HepG2 (cell line): ENCODE measurements around the gene ALPK1. TPM values are rescaled to one million over a fixed set of nuclear protein-coding genes. Genes with fewer than 3 reads are reported as not detected.

Experiments
- ATAC-seq: fragments of 200-7000 bp; cut with Tn5 transposase; 3 replicates; pipeline ENCODE4 v1.9.1; 2020; ENCODE audit warnings: mild to moderate bottlenecking, moderate library complexity
- BruUV-seq: library from RNA; stranded (reverse); fragments of 400-500 nt; replicated peaks from 2 replicates; lab custom pipeline; 2021; lab: Mats Ljungman, UMichigan
- CTCF ChIA-PET: fragments of 300-600 bp; formaldehyde crosslinking; extraction: SDS; loops from one replicate; lab custom pipeline; 2021; ENCODE audit warnings: low total read pairs, inconsistent platforms, low intra/inter-chr PET ratio; lab: Yijun Ruan, JAX
- POLR2A ChIA-PET: fragments of 350-600 bp; sonication (Branson Sonifier 250); formaldehyde crosslinking; loops from one replicate; lab custom pipeline; 2020; ENCODE audit warnings: antibody characterized with exemption, inconsistent platforms; lab: Yijun Ruan, JAX
- DNase-seq: peaks from one replicate; pipeline ENCODE4 v3.0.0-alpha.2; 2015; ENCODE audit warnings: low spot score
- FAIRE-seq: peaks from 3 replicates; lab custom pipeline; 2011; peaks lifted over from hg19 to GRCh38; lab: Jason Lieb, UNC
- H2AFZ ChIP-seq: one replicate; pipeline ENCODE4 v1.6.1; 2011; ENCODE audit warnings: low read length, inconsistent platforms
- H3K27ac ChIP-seq: fragments of 300-600 bp; 3 replicates; pipeline ENCODE4 v1.8.0; 2011; ENCODE audit warnings: mixed run types, mild to moderate bottlenecking, mixed read lengths, low read length, inconsistent platforms; ENCODE audit not compliant: insufficient read depth; ENCODE audit errors: extremely low read length
- H3K27me3 ChIP-seq, 2 experiments: fragments of 200-600 bp in 1 of 2; 2 replicates in 1 of 2; 3 replicates in 1 of 2; pipeline versions ENCODE4 v1.6.0 to v1.8.0; 2011; ENCODE audit warnings: low read length in 2 of 2, mild to moderate bottlenecking in 2 of 2, moderate library complexity in 2 of 2, inconsistent platforms in 1 of 2; ENCODE audit not compliant: insufficient read depth in 2 of 2, control insufficient read depth in 1 of 2
- H3K36me3 ChIP-seq, 2 experiments: fragments of 200-600 bp in 1 of 2; replicated peaks in 1 of 2; 2 replicates in 1 of 2; 3 replicates in 1 of 2; pipeline versions ENCODE4 v1.5.1 to v1.8.0; 2011; ENCODE audit warnings: low read length in 2 of 2, inconsistent platforms in 1 of 2; ENCODE audit not compliant: insufficient read depth in 2 of 2, control insufficient read depth in 1 of 2
- H3K4me1 ChIP-seq: 2 replicates; pipeline ENCODE4 v1.5.1; 2012; ENCODE audit warnings: low read length, inconsistent platforms; ENCODE audit not compliant: insufficient read depth
- H3K4me2 ChIP-seq: 2 replicates; pipeline ENCODE4 v1.6.0; 2011; ENCODE audit warnings: low read depth, low read length, inconsistent platforms
- H3K4me3 ChIP-seq, 3 experiments: fragments of 200-600 bp in 1 of 3; sonication (generic), shearing (Covaris generic) in 1 of 3; replicated peaks in 1 of 3; 2 replicates each; pipeline ENCODE4 v1.5.1; 2011 to 2016; ENCODE audit warnings: low read length in 3 of 3, inconsistent platforms in 2 of 3, low read depth in 2 of 3, mild to moderate bottlenecking in 2 of 3, control low read depth in 1 of 3, mixed read lengths in 1 of 3; ENCODE audit not compliant: insufficient read depth in 1 of 3
- H3K79me2 ChIP-seq: one replicate; pipeline ENCODE4 v1.6.1; 2011; ENCODE audit warnings: low read length, inconsistent platforms; ENCODE audit not compliant: insufficient read depth
- H3K9ac ChIP-seq: 2 replicates; pipeline ENCODE4 v1.6.0; 2011; ENCODE audit warnings: mild to moderate bottlenecking, low read depth, low read length, inconsistent platforms; ENCODE audit not compliant: insufficient read depth
- H3K9me3 ChIP-seq: 2 replicates; pipeline ENCODE4 v1.5.1; 2012; ENCODE audit warnings: mild to moderate bottlenecking, low read length
- H4K20me1 ChIP-seq: 2 replicates; pipeline ENCODE4 v1.6.0; 2011; ENCODE audit warnings: inconsistent platforms, mild to moderate bottlenecking, low read length, moderate library complexity; ENCODE audit not compliant: insufficient read depth
- CREB1 ChIP-seq, 2 experiments: fragments of 450-650 bp in 1 of 2; IDR thresholded peaks; 2 replicates each; pipeline ENCODE4 v1.6.1; 2016 to 2017; ENCODE audit warnings: control low read depth in 1 of 2, mild to moderate bottlenecking in 1 of 2, missing compliant biosample characterization in 1 of 2, missing genetic modification characterization in 1 of 2
- GABPB1 ChIP-seq: IDR thresholded peaks from 2 replicates; pipeline ENCODE4 v1.6.1; 2016; ENCODE audit warnings: mild to moderate bottlenecking, missing genetic modification reagents, moderate library complexity, missing compliant biosample characterization
- GPN1 ChIP-seq: sonication (generic); formaldehyde crosslinking; IDR thresholded peaks from 2 replicates; pipeline ENCODE4 v1.5.1; 2020; ENCODE audit warnings: missing genetic modification reagents, borderline replicate concordance
- HMG20A ChIP-seq: IDR thresholded peaks from 2 replicates; pipeline ENCODE4 v1.6.1; 2016; ENCODE audit warnings: borderline replicate concordance
- PRDM15 ChIP-seq: sonication (generic); formaldehyde crosslinking; IDR thresholded peaks from 2 replicates; pipeline ENCODE4 v1.4.0; 2020; ENCODE audit warnings: missing genetic modification reagents
- SALL1 ChIP-seq: sonication (generic); formaldehyde crosslinking; IDR thresholded peaks from 2 replicates; pipeline ENCODE4 v1.8.0; 2022; ENCODE audit warnings: mild to moderate bottlenecking, missing genetic modification reagents
- SOX6 ChIP-seq, 2 experiments: fragments of 450-650 bp in 1 of 2; sonication (generic) in 1 of 2; formaldehyde crosslinking in 1 of 2; IDR thresholded peaks; 2 replicates each; pipeline versions ENCODE4 v1.4.0 to v1.6.1; 2017 to 2020; ENCODE audit warnings: antibody characterized with exemption in 1 of 2, mild to moderate bottlenecking in 1 of 2, missing genetic modification reagents in 1 of 2
- STAT5B ChIP-seq: sonication (generic); formaldehyde crosslinking; IDR thresholded peaks from 2 replicates; pipeline ENCODE4 v1.4.0; 2020; ENCODE audit warnings: missing genetic modification reagents
- ZBTB20 ChIP-seq: sonication (generic); formaldehyde crosslinking; IDR thresholded peaks from 2 replicates; pipeline ENCODE4 v1.8.1; 2023; ENCODE audit warnings: missing genetic modification reagents, low read depth, mild to moderate bottlenecking, borderline replicate concordance
- ZBTB43 ChIP-seq: sonication (generic); formaldehyde crosslinking; conservative IDR thresholded peaks from 2 replicates; pipeline ENCODE4 v1.4.0; 2020; ENCODE audit warnings: missing genetic modification reagents
- WGBS: methylation state at CpG from one replicate; pipeline ENCODE4 v1.1.6; 2017; ENCODE audit warnings: low lambda C conversion rate; 5-methylcytosine and 5-hydroxymethylcytosine counted together
- in situ Hi-C: cut with HindIII; loops from 2 replicates; pipeline ENCODE4 v1.10.0; 2017; ENCODE audit warnings: low pct_unique_long_range_greater_than_20kb; ENCODE audit not compliant: extremely low pct_ligation_motif_present
- intact Hi-C: fragments of 100-400 bp; cut with micrococcal nuclease; formaldehyde crosslinking; loops from one replicate; pipeline ENCODE4 v1.10.0; 2022; ENCODE audit not compliant: unreplicated experiment
- polyA plus RNA-seq, 8 experiments: library from polyadenylated mRNA; depleted of rRNA in 3 of 8; stranded (reverse) in 7 of 8; unstranded in 1 of 8; fragments of >200 nt; fragmentation: Illumina TruSeq in 4 of 8; extraction: Trizol in 4 of 8; gene quantifications; 2 replicates each; pipeline versions ENCODE4 v1.2.1 to v1.2.3, GENCODE V29; 2011 to 2016; ENCODE audit warnings: low read depth in 4 of 8, missing spikeins in 1 of 8, mixed read lengths in 1 of 8; ENCODE audit not compliant: insufficient read depth in 1 of 8
- total RNA-seq, 5 experiments: library from RNA; depleted of rRNA; stranded (reverse); fragments of >200 nt; fragmentation: Illumina TruSeq; extraction: Trizol; gene quantifications; 2 replicates each; pipeline ENCODE4 v1.2.3, GENCODE V29; 2016; ENCODE audit warnings: low read depth in 1 of 5

Gene ALPK1
- total and polyA plus RNA-seq, 2 of the 13 experiments (the other 11 are each of a cell fraction or from before 2014, with no cell fraction given) = 0.61 to 1.3 TPM

GRCh38 chr4:112277705-112278448, 19.3 kb upstream of the ALPK1 start:
- intact Hi-C loops = no loop called here
- BruUV-seq = no TSS peak
- POLR2A ChIA-PET = no interaction called here

GRCh38 chr4:112279025-112279881, 17.9 kb upstream of the ALPK1 start:
- Histone ChIP-seq H2AFZ (no peak overlapping the region), H3K79me2 (no peaks in the 10 kb centered on the region), H3K9me3 (no peaks in the 10 kb centered on the region), H3K4me2 (peak overlapping the region; percentile 7), H3K4me3 (no peak overlapping the region), H3K27me3 (no peaks in the 10 kb centered on the region), H3K36me3 (peaks cover 0 to 3% of the 10 kb centered on the region in 2 experiments; a peak in 1 of 5 replicates), H3K9ac (no peak overlapping the region), H3K27ac (no peak overlapping the region), H3K4me1 (peaks cover 43% of the 10 kb centered on the region), H4K20me1 (no peaks in the 10 kb centered on the region)
- in situ Hi-C loops (no loop called here), intact Hi-C loops (no loop called here)
- DNase-seq (peak; percentile 62), FAIRE-seq (no peak), ATAC-seq (no peak; the same call in 2 of the 3 replicates)
- ChIA-PET POLR2A (interaction anchor here (0.8 kb wide), 1 partner anchor 47 kb away, joined by 5 read pairs; the partner anchor contains the start of gene AP1AR), CTCF (no interaction called here)
- no TSS peak for BruUV-seq
- WGBS = 35% methylated on average over 10 of the region's 10 CpGs
- TF ChIP-seq SOX6 (IDR thresholded peaks at IDR 0.05) = no peak
- TF ChIP-seq SOX6 (CRISPR knock-in tag; IDR thresholded peaks at IDR 0.05) = peak; percentile 76
- TF ChIP-seq CREB1 (IDR thresholded peaks at IDR 0.05) = no peak
- 0 out of 2 replicates have a peak, but pooled peaks have one; percentile 47 for TF ChIP-seq CREB1 (CRISPR knock-in tag; IDR thresholded peaks at IDR 0.05)
- no peak for TF ChIP-seq ZBTB20
- no peak for TF ChIP-seq STAT5B (CRISPR knock-in tag)
- 0 out of 2 replicates have a peak, but pooled peaks have one; percentile 54 for TF ChIP-seq ZBTB43 (CRISPR knock-in tag)
- TF ChIP-seq HMG20A (CRISPR knock-in tag) = peak; percentile 24; the same call in 1 of the 2 replicates
- 0 out of 2 replicates have a peak, but pooled peaks have one; percentile 26 for TF ChIP-seq SALL1
- no peak for TF ChIP-seq PRDM15 (CRISPR knock-in tag)

More at GRCh38 chr4:112277705-112278448, 19.3 kb upstream of the ALPK1 start:
- no peak for ATAC-seq
- no peak overlapping the region for H3K4me3 ChIP-seq
- FAIRE-seq = no peak
- CTCF ChIA-PET = no interaction called here
- peaks cover 29% of the 10 kb centered on the region for H3K4me1 ChIP-seq
- H3K79me2 ChIP-seq = no peaks in the 10 kb centered on the region
- DNase-seq = no peak
- H3K27ac ChIP-seq = no peak overlapping the region
- no peak overlapping the region for H2AFZ ChIP-seq
- no peak overlapping the region for H3K9ac ChIP-seq
- WGBS = 96% methylated on average over 10 of the region's 10 CpGs
- H3K4me2 ChIP-seq = no peak overlapping the region
- H3K9me3 ChIP-seq = no peaks in the 10 kb centered on the region
- no peak for TF ChIP-seq GPN1 (CRISPR knock-in tag)
- no peak for TF ChIP-seq GABPB1 (CRISPR knock-in tag)
- H3K36me3 ChIP-seq = peaks cover 0 to 3% of the 10 kb centered on the region in 2 experiments; a peak in 1 of 5 replicates
- in situ Hi-C loops = no loop called here
- no peaks in the 10 kb centered on the region for H4K20me1 ChIP-seq
- H3K27me3 ChIP-seq = no peaks in the 10 kb centered on the region
